NB4 (cell line): ENCODE results near the gene ZSCAN1.

Experiments
- DNase-seq: peaks from one replicate; pipeline ENCODE4 v3.0.0; 2010; ENCODE audit warnings: low read depth
- H3K4me3 ChIP-seq: one replicate; pipeline ENCODE4 v1.5.1; 2011; ENCODE audit warnings: mild to moderate bottlenecking, low read depth, low read length, moderate library complexity
- MYC ChIP-seq: IDR thresholded peaks from 2 replicates; pipeline ENCODE4 v1.6.1; 2011; ENCODE audit warnings: low read depth, low read length
- POLR2A ChIP-seq: IDR thresholded peaks from 2 replicates; pipeline ENCODE4 v1.6.1; 2011; ENCODE audit warnings: mild to moderate bottlenecking; ENCODE audit not compliant: insufficient read length; ENCODE audit errors: extremely low read depth
- TF ChIP-seq, protein P1 (sequence below): IDR thresholded peaks from 2 replicates; pipeline ENCODE4 v1.6.1; 2011; ENCODE audit warnings: low read depth, low read length
- TF ChIP-seq, protein P2 (sequence below): IDR thresholded peaks from one replicate; pipeline ENCODE4 v1.5.1; 2012; ENCODE audit warnings: low read depth, low read length

The ZSCAN1 gene

DNA sequence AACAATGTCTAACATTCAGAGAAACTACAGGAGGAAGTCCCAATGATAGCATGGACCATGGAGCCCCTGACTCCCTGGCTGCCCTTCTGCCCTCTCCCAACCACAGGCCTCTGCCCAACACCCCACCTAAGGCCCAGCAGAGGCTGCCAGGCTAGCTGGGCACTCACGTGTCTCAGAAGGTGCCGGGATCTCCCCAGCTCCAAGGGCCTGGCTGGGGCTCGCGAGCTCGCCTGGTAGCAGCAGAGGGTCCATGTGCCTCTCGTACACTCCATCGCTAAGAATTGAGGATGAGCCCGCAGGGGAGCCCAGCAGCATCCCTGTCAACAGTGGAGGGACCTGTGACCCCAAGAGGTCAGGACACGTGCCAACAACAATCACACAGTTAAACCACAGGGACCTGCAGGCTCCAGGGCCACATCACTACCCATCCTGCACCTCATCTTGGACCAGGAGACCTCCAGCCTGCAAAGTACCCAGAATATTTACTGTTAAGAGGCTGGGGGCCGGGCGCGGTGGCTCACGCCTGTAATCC lies 54.8 kb downstream of the ZSCAN1 start:
- no peak for TF ChIP-seq POLR2A
- TF ChIP-seq, protein P1, sequence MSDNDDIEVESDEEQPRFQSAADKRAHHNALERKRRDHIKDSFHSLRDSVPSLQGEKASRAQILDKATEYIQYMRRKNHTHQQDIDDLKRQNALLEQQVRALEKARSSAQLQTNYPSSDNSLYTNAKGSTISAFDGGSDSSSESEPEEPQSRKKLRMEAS, result no peak
- no peak for TF ChIP-seq MYC
- TF ChIP-seq, protein P2, sequence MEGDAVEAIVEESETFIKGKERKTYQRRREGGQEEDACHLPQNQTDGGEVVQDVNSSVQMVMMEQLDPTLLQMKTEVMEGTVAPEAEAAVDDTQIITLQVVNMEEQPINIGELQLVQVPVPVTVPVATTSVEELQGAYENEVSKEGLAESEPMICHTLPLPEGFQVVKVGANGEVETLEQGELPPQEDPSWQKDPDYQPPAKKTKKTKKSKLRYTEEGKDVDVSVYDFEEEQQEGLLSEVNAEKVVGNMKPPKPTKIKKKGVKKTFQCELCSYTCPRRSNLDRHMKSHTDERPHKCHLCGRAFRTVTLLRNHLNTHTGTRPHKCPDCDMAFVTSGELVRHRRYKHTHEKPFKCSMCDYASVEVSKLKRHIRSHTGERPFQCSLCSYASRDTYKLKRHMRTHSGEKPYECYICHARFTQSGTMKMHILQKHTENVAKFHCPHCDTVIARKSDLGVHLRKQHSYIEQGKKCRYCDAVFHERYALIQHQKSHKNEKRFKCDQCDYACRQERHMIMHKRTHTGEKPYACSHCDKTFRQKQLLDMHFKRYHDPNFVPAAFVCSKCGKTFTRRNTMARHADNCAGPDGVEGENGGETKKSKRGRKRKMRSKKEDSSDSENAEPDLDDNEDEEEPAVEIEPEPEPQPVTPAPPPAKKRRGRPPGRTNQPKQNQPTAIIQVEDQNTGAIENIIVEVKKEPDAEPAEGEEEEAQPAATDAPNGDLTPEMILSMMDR, result no peak
- no peak overlapping the region for H3K4me3 ChIP-seq
- DNase-seq, result no peak

DNA sequence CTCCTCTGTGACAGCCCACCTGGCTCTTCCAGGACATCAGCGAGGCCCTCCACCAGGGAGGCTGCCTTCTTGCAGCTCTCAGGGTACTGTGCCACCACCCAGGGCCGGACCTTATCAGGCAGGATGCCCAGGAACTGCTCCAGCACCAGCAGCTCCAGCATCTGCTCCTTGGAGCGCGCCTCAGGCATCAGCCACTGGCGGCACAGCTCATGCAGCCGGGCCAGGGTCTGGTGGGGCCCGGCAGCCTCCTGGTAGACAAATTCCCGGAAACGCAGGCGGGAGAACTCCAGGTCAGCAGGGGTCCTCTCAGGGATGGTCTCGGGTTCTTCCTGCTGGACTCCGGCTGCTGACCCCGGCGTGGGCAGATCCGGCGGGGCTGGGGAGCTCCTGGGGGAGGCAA lies 56.0 kb downstream of the ZSCAN1 start:
- H3K4me3 ChIP-seq, result no peak overlapping the region
- no peak for DNase-seq
- no peak for TF ChIP-seq POLR2A
- TF ChIP-seq MYC, result no peak
- TF ChIP-seq, protein P1, result no peak
- TF ChIP-seq, protein P2, result no peak

DNA sequence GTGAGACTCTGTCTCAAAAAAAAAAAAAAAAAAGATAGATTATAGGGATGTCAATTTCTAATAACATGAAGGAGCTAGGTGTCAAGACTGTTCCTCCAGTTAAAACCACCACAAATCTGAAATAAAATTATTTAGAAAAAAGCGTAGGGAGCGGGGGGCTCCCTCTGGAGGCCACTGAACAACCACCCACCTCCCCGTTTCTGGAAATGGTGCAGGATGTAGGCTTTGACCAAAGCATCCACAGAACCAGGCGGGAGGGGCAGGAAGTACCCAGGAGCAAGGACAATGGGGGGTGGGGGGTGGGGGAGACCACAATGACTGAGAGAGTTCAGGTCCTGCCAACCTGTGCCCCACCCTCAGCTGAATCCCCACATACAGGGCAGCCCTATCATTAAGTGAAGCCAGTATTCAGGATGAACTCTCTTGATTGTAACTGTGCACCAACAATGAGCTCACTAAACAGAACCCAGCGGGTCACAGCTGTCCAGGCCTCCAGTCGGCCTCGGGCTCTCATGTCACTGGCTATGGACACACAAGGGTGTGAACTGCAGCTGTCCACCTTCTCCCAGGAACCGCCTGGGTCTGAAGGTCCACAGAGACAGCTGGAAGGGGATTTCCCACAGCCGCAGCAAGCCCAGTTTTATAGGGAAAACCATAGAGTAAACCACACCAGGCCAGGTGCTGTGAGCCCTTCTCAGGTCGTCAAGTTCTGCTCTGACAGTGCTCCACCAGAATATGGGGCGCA lies 57.6 kb downstream of the ZSCAN1 start:
- H3K4me3 ChIP-seq, result no peak overlapping the region
- no peak for TF ChIP-seq POLR2A
- TF ChIP-seq, protein P2, result no peak
- no peak for TF ChIP-seq MYC
- TF ChIP-seq, protein P1, result no peak
- DNase-seq, result no peak

DNA sequence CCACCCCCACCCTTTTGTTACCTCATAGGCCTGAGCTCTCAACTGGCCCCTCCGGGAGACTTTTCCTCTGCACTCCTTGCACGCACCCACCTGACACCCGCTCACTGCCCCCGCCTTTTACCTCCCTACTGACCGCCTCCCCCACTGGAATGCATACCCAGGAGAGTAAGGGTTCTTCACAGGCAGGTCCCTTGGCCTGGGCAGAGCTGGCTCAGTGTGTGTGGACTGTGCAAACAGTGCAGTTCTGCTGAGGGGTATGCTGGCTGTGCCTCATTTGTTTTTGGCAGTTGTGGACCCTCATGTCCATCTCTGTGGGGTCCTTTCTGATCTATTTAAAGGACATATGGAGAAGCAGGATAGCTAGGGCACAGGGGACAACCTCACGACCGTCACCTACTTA lies 59.2 kb downstream of the ZSCAN1 start:
- H3K4me3 ChIP-seq, result no peak overlapping the region
- TF ChIP-seq POLR2A, result no peak
- TF ChIP-seq, protein P2, result no peak
- TF ChIP-seq MYC, result no peak
- TF ChIP-seq, protein P1, result no peak

DNA sequence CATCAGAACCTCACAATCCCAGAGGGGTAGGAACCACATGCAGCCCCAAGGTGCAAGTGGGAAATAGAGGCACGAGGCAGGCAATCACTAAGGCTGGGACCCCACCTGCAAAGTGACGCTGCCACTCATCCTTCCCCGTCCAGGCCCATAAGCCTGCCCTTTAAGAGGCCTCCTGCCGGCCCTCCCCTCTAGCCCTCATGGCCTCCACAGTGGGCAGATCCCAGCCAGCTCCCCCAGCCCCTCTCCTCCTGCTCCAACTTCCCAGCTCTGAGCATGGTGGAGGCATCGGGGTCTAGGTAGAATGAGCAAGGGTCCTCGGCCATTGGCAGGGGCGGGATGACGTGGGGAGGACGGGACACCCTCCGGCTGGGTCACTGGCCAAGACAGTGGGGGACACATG lies 61.5 kb downstream of the ZSCAN1 start:
- no peak for TF ChIP-seq POLR2A
- TF ChIP-seq, protein P1, result no peak
- TF ChIP-seq MYC, result no peak
- TF ChIP-seq, protein P2, result no peak
- no peak overlapping the region for H3K4me3 ChIP-seq

More for the DNA sequence above, 59.2 kb downstream of the ZSCAN1 start:
- DNase-seq, result no peak

More for the DNA sequence above, 61.5 kb downstream of the ZSCAN1 start:
- DNase-seq, result no peak
